ENCODE measurements around the gene ECT2L. TPM values are rescaled to one million over a fixed set of nuclear protein-coding genes. Genes with fewer than 3 reads are reported as not detected.

The ECT2L gene
- polyA plus RNA-seq, 4 donors = 0.19 to 0.60 (median 0.27) TPM

DNA sequence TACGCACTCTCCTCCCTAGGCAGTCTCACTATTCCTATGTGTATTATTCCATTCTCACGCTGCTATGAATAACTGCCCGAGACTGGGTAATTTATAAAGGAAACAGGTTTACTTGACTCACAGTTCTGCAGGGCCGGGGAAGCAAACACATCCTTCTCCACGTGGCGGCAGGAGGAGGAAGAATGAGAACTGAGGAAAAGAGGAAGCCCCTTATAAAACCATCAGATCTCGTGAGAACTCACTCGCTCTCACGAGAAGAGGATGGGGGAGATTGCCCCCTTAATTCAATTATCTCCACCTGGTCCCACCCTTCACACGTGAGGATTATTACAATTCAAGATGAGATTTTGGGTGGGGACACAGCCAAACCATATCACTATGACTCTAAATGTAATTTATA is 61.9 kb downstream of the ECT2L start:
- DNase-seq (ENCODE audit: low read depth in 4 of 4, low spot score in 3 of 4) = no peak

- DNase-seq (ENCODE audit: low read depth in 4 of 4, low spot score in 3 of 4) = no peak
Measured at GRCh38 chr6:138862456-138862855, 66.6 kb downstream of the ECT2L start.

- DNase-seq (ENCODE audit: low read depth in 4 of 4, low spot score in 3 of 4) = no peak
Measured at GRCh38 chr6:138863321-138863720, 67.4 kb downstream of the ECT2L start.

- no peak for DNase-seq (ENCODE audit: low read depth in 4 of 4, low spot score in 3 of 4)
Measured at GRCh38 chr6:138864343-138864890, 68.5 kb downstream of the ECT2L start.

- DNase-seq (ENCODE audit: low read depth in 4 of 4, low spot score in 3 of 4) = no peak
Measured at GRCh38 chr6:138865480-138866109, 69.7 kb downstream of the ECT2L start.

GRCh38 chr6:138868181-138868580 is 72.3 kb downstream of the ECT2L start:
- no peak for DNase-seq (ENCODE audit: low read depth in 4 of 4, low spot score in 3 of 4)

- DNase-seq (ENCODE audit: low read depth in 4 of 4, low spot score in 3 of 4) = no peak
Measured at GRCh38 chr6:138869398-138869797, 73.5 kb downstream of the ECT2L start.

DNA sequence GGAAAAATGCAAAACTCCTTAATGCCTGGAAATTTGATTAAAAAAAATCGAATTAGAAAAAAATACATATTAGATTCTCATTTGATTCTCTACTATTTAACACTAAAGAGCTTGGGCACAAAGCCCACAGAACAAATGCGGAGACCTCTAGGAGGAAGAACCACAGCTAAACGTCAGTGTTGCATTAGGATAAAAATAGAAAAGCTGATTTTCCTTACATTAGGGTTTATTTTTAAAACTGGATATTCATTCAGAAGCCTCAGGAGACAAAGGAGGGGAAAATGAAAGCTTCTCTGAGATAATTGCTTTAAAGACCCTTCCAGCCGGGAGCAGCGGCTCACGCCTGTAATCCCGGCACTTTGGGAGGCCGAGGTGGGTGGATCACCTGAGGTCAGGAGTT is 77.3 kb downstream of the ECT2L start:
- no peak for DNase-seq (ENCODE audit: low read depth in 4 of 4, low spot score in 3 of 4)

GRCh38 chr6:138882369-138883017 is 86.6 kb downstream of the ECT2L start:
- no peak for DNase-seq (ENCODE audit: low read depth in 4 of 4, low spot score in 3 of 4)

- no peak for DNase-seq (ENCODE audit: low read depth in 4 of 4, low spot score in 3 of 4)
Measured at GRCh38 chr6:138885156-138885819, 89.4 kb downstream of the ECT2L start.

DNA sequence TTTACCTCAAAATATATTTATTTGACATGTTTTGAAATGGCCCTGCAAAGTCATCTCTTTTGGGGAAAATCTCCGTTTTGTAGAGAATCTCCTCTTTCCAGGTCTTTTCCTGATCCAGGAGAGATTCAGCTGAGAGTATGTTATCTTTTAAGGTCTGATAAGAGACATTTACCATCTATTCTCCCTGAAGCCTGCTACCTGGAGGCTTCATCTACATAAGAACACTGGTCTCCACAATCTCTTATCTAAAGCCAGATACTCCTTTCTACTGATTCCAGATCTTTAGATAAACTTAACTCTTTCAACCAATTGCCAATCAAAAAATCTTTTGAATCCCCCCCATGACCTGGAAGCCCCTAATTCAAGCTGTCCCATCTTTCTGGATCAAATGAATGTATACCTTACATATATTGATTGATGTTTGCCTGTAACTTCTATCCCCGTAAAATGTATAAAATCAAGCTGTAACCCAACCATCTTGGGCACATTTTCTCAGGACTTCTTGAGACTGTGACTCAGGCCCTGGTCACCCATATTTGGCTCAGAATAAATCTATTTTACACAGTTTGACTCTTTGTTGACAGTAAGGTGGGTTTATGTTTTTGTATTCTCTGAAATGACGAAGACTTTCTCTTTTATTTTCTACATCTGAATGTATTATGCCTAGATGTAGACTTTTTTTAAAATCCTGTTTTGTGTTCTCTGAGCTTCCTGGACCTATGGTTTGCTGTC is 95.5 kb downstream of the ECT2L start:
- no peak for DNase-seq (ENCODE audit: low read depth in 4 of 4, low spot score in 3 of 4)

DNA sequence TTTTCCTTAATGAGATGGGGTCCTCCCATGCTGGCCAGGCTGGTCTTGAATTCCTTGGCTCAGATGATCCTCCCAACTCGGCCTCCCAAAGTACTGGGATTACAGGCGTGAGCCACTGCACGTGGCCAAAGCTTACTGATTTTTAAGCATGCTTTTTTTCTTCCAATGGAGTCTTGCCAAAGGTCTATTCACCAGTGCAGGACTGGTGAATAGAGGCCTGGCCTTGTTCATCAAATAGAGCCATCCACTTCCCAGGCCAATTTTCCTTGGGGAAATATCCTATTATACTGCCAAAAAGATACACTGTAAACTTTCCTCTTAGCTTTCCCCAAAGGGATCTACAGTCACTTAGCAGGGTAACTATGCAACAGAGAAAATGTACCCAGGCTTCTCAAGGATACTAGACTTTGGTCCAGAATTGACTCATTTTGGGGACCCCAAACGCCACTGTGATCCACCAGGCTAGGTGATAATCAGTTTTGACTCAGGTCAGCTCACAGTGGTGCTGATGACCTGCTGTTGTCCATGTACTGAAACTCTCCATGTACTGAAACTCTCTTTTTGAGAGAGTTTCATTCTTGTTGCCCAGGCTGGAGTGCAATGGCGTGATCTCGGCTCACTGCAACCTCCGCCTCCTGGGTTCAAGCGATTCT is 100.3 kb downstream of the ECT2L start:
- no peak for DNase-seq (ENCODE audit: low read depth in 4 of 4, low spot score in 3 of 4)

- DNase-seq (ENCODE audit: low read depth in 4 of 4, low spot score in 3 of 4) = no peak
Measured at GRCh38 chr6:138897031-138897430, 101.1 kb downstream of the ECT2L start.

DNA sequence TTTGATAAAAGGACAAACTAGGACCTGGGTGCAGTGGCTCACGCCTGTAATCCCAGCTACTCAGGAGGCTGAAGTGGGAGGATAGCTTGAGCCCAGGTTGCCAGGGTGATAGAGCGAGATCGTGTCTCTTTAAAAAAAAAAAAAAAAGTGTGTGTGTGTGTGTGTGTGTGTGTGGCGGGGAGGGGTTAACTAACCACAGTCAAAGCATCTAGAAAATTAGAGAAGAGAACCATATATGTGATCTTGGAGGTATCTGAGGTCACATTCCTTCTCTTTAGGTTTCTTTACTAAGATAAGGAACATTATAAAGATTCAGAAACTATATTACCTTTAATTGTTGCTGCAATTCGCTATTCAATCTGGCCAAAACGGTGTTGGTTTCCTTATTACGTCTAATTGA is 111.3 kb downstream of the ECT2L start:
- DNase-seq (ENCODE audit: low read depth in 4 of 4, low spot score in 3 of 4) = no peak

DNA sequence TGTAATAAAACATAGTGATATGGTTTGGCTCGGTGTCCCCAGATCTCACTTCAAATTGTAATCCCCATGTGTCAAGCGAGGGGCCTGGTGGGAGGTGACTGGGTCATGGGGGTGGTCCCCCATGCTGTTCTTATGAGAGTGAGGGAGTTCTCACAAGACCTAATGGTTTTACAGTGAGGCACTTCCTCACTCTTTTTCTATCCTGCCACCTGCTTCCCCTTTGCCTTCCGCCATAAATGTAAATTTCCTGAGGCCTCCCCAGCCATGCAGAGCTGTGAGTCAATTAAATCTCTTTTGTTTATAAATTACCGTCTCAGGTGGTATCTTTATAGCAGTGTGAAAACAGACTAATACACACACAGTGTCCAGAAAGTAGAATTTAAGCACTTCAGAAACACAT is 113.6 kb downstream of the ECT2L start:
- DNase-seq (ENCODE audit: low read depth in 4 of 4, low spot score in 3 of 4) = no peak

DNA sequence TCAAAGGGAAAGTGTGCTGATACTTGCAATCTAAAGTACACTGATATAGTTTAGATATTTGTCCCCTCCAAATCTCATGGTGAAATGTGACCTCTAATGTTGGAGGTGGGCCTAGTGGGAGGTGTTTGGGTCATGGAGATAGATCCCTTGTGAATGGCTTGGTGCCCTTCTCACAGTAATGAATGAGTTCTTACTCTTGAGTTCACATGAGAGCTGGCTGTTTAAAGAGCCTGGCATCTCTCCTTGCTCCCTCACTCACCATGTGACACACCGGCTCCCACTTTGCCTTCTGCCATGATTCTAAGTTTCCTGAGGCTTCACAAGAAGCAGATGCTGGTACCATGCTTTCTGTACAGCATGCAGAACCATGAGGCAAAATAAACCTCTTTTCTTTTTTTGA is 114.1 kb downstream of the ECT2L start:
- DNase-seq (ENCODE audit: low read depth in 4 of 4, low spot score in 3 of 4) = no peak

DNA sequence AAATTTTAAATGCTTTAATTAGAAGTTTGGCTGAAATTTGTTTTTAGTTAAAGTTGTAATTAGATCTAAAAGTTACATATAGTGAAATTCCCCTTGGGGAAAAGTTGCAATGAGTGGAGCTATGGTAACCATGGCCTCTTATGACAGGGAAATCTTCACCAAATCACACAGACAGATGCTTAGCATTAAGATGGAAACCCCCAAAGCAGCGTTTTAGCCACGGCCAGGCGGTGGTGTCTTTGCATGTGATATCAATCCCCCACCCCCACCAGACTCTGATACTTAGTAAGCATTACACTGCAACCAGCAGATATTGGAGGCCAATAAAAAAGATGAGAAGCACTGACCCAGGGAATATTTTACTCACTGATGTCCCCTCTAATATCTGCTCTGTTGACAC is 116.4 kb downstream of the ECT2L start:
- DNase-seq (ENCODE audit: low read depth in 4 of 4, low spot score in 3 of 4) = no peak

DNA sequence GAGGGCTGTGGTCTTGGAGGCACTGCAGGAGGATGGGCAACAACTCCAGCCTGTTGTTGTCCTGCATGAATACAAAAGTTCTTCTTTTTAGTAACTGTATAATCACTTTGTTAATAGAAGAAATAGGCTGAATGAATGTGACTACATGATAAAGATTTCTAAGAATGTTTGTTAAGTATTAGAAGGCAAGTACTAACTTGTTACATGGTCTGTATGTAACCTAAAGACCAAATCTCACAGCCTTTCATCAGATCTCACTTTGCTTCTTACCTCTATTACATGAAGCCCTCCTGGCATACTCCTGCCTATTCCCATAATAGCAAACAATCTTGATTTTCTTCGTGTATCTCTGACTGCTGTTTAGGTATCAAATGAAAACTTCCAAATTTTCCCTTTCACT is 118.8 kb downstream of the ECT2L start:
- DNase-seq (ENCODE audit: low read depth in 4 of 4, low spot score in 3 of 4) = no peak

DNA sequence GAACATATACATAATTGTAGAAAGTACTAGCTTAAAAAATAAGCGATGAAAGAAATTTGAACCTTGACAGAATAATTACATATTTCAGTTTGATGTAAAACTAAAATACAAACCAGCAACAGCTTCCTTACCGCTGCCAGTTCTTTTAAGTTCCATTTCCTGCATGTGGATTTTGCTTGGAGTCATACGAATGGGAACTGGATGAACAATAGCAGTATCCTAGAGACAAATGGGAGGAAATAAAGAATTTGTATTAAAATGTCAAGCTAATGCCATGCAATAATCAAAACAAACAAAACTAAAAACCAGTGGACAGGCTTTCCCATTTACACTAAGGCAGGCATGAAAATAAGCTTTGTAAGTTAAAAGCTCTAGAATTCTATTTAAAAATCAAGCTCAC is 125.0 kb downstream of the ECT2L start:
- DNase-seq (ENCODE audit: low read depth in 4 of 4, low spot score in 3 of 4) = no peak

DNA sequence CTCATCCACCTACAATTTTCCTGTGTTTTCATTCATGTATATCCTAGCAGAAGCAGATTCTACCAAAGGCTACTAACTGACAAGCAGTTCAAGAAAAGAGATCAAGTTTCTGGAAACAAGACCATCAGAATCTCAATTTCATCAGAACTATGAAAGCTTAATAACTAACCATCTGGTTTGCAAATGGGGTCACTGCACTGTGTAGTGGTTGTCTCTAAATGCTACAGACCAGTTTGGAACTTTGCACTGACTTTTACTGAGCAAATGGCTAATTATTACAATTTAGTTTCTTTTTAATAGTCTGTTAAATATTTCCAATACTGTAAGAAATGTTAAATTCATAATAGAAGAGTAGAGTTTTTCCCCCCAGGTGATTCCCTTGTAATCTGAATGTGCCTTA is 127.7 kb downstream of the ECT2L start:
- peak in 1 of 4 donors; percentile 2 for DNase-seq (ENCODE audit: low read depth in 4 of 4, low spot score in 3 of 4)

GRCh38 chr6:138925806-138926205 is 129.9 kb downstream of the ECT2L start:
- DNase-seq (ENCODE audit: low read depth in 4 of 4, low spot score in 3 of 4) = no peak
